A673 (cell line): ENCODE data around the gene RSPH9. TPM values are rescaled to one million over a fixed set of nuclear protein-coding genes. Genes with fewer than 3 reads are reported as not detected.

Experiments used
- BruUV-seq: library from RNA; stranded (reverse); fragments of 400-500 nt; replicated peaks from 2 replicates; lab custom pipeline; 2021; lab: Mats Ljungman, UMichigan
- CTCF ChIA-PET: fragments of 300-600 bp; sonication (Branson Sonifier 250); formaldehyde crosslinking; loops from one replicate; lab custom pipeline; 2022; ENCODE audit warnings: antibody characterized with exemption; lab: Charles Lee
- POLR2A ChIA-PET: fragments of 300-600 bp; sonication (Branson Sonifier 250); formaldehyde crosslinking; loops from one replicate; lab custom pipeline; 2022; ENCODE audit warnings: antibody characterized with exemption; ENCODE audit not compliant: low non-redundant PET; lab: Charles Lee
- DNase-seq: peaks from one replicate; pipeline ENCODE4 v3.0.0-alpha.2; 2015; ENCODE audit warnings: low spot score
- H3K27ac ChIP-seq: fragments of 200-600 bp; sonication (generic); 2 replicates; pipeline ENCODE4 v1.5.1; 2016; ENCODE audit warnings: mixed run types, low read depth, mild to moderate bottlenecking, mixed read lengths, antibody characterized with exemption, low read length; ENCODE audit not compliant: poor library complexity, severe bottlenecking
- H3K27me3 ChIP-seq: fragments of 200-600 bp; sonication (generic); replicated peaks from 2 replicates; pipeline ENCODE4 v1.6.1; 2017; ENCODE audit warnings: mixed run types, low read depth, mild to moderate bottlenecking, mixed read lengths, antibody characterized with exemption, low read length; ENCODE audit not compliant: insufficient read depth, poor library complexity
- H3K36me3 ChIP-seq: fragments of 200-600 bp; sonication (generic); 2 replicates; pipeline ENCODE4 v1.6.1; 2016; ENCODE audit warnings: mixed run types, mild to moderate bottlenecking, mixed read lengths, antibody characterized with exemption, low read length; ENCODE audit not compliant: insufficient read depth, poor library complexity, severe bottlenecking
- H3K4me1 ChIP-seq: fragments of 200-600 bp; sonication (generic); 2 replicates; pipeline ENCODE4 v1.6.1; 2017; ENCODE audit warnings: mixed run types, mild to moderate bottlenecking, mixed read lengths, antibody characterized with exemption, low read length; ENCODE audit not compliant: insufficient read depth, poor library complexity, severe bottlenecking
- H3K4me3 ChIP-seq: fragments of 200-600 bp; sonication (generic); 2 replicates; pipeline ENCODE4 v1.5.1; 2016; ENCODE audit warnings: low read depth, mixed run types, mild to moderate bottlenecking, mixed read lengths, low read length; ENCODE audit not compliant: poor library complexity, severe bottlenecking
- H3K9me3 ChIP-seq: fragments of 200-600 bp; sonication (generic); 2 replicates; pipeline ENCODE4 v1.6.1; 2016; ENCODE audit warnings: mixed run types, low read depth, mild to moderate bottlenecking, mixed read lengths, antibody characterized with exemption, low read length; ENCODE audit not compliant: poor library complexity, severe bottlenecking
- CTCF ChIP-seq: fragments of 300-800, 200-600 bp; sonication (generic); conservative IDR thresholded peaks from 2 replicates; pipeline ENCODE4 v1.5.1; 2017; ENCODE audit warnings: low read depth, mild to moderate bottlenecking, antibody characterized with exemption, low read length, moderate library complexity, mixed read lengths
- EZH2 ChIP-seq: fragments of 200-600 bp; sonication (generic); IDR thresholded peaks from 2 replicates; pipeline ENCODE4 v1.6.1; 2017; ENCODE audit warnings: borderline replicate concordance, low read depth, mild to moderate bottlenecking, mixed read lengths, antibody characterized with exemption, low read length; ENCODE audit not compliant: poor library complexity, severe bottlenecking
- intact Hi-C: fragments of 100-400 bp; cut with micrococcal nuclease; formaldehyde crosslinking; loops from one replicate; pipeline ENCODE4 v1.10.0; 2022; ENCODE audit not compliant: unreplicated experiment
- total RNA-seq: library from RNA; stranded (reverse); gene quantifications from 2 replicates; pipeline ENCODE4 v1.2.3, GENCODE V29; 2021

The RSPH9 gene
- total RNA-seq, 1 experiment from 2014 or later, result 0.11 TPM

- POLR2A ChIA-PET, result no interaction called here
Measured at GRCh38 chr6:43606019-43606418, 38.8 kb upstream of the RSPH9 start.

GRCh38 chr6:43608310-43608763, 36.5 kb upstream of the RSPH9 start:
- Histone ChIP-seq H3K27ac (no peak overlapping the region), H3K36me3 (peaks cover 69% of the 10 kb centered on the region), H3K4me1 (peaks cover 4% of the 10 kb centered on the region), H3K4me3 (no peak overlapping the region), H3K9me3 (no peaks in the 10 kb centered on the region), H3K27me3 (no peaks in the 10 kb centered on the region)
- intact Hi-C loops, result loop anchor here (1.0 to 5.0 kb wide), 2 partner anchors 149 to 471 kb away; no protein-coding TSS in a partner anchor
- ChIA-PET POLR2A (no interaction called here), CTCF (interaction anchor here (0.6 to 1.7 kb wide), 3 partner anchors 21 to 470 kb away, joined by 3 to 8 read pairs (median 3); partner anchors contain the start of gene GTPBP2)
- BruUV-seq, result no TSS peak
- DNase-seq, result peak; percentile 88
- no peak for TF ChIP-seq EZH2
- peak; percentile 90 for TF ChIP-seq CTCF

More at GRCh38 chr6:43606019-43606418, 38.8 kb upstream of the RSPH9 start:
- Histone ChIP-seq H3K9me3 (no peaks in the 10 kb centered on the region), H3K4me1 (peaks cover 4% of the 10 kb centered on the region), H3K27me3 (no peaks in the 10 kb centered on the region), H3K4me3 (no peak overlapping the region), H3K27ac (no peak overlapping the region), H3K36me3 (peaks cover 71% of the 10 kb centered on the region)
- intact Hi-C loops, result loop anchor here (5.0 kb wide), 1 partner anchor 151 kb away; no protein-coding TSS in a partner anchor
- CTCF ChIA-PET, result no interaction called here
- DNase-seq, result no peak
- TF ChIP-seq CTCF, result no peak
- no peak for TF ChIP-seq EZH2
- no TSS peak for BruUV-seq

- BruUV-seq, result no TSS peak
- TF ChIP-seq EZH2, result no peak
- TF ChIP-seq CTCF, result no peak
- Histone ChIP-seq H3K27me3 (no peaks in the 10 kb centered on the region), H3K27ac (no peak overlapping the region), H3K4me3 (no peak overlapping the region), H3K9me3 (no peaks in the 10 kb centered on the region), H3K36me3 (peaks cover 69% of the 10 kb centered on the region), H3K4me1 (peaks cover 4% of the 10 kb centered on the region)
- DNase-seq, result no peak
- intact Hi-C loops, result loop anchor here (1.0 to 5.0 kb wide), 2 partner anchors 148 to 470 kb away; no protein-coding TSS in a partner anchor
- ChIA-PET POLR2A (no interaction called here), CTCF (interaction anchor here (0.6 to 1.7 kb wide), 3 partner anchors 21 to 470 kb away, joined by 3 to 8 read pairs (median 3); partner anchors contain the start of gene GTPBP2)
Measured at GRCh38 chr6:43608807-43609206, 36.0 kb upstream of the RSPH9 start.
